ENCODE data around the gene RGS3.
A peak's percentile ranks its signal among the peaks of the same experiment; 100 is the strongest.
"Not testable (repeated sequence)": the region's sequence is repeated elsewhere in the genome, so short reads cannot be mapped to it uniquely, and the experiment has no call there.

Gene RGS3

GRCh38 chr9:113548221-113549041 is 84.9 kb downstream of the RGS3 start:
- DNase-seq (ENCODE audit: low spot score) = no peak

- DNase-seq (ENCODE audit: low spot score) = not testable (repeated sequence)
These were observed 86.4 kb downstream of the RGS3 start for GRCh38 chr9:113549892-113550291.

DNA sequence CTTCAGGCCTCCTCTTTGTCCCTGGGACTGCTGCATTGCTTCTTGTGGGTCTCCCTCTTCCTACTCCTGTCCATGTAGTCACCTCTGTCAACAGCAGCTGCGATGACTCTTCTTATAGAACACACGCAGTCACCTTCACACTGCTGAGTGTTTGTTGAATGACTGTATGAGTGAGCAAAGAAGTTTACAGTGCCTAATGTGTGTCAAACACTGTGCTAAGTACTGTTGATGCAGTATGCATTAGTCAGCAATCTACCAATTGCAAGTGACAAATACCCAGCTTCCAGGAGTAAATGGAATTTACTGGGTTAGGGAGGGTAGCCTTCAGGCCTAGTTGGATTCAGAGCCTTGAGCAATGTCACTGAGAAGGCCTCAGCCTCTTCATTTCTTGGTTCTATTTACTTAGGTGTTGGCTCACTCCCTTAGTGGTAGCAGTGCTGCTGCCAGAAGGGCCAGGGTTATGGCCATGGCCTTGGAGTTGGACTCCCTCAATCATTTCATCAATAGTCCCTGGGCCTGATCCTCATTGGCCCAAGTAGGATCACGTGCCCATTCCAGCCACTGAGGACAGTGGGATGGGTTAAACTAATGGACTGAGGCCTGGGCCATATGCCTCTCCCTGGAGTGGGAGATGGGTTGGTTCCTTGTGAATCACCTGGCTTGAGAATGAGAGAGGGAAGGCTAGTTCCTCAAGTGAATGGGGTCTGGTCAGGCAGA is 93.5 kb downstream of the RGS3 start:
- no peak for DNase-seq (ENCODE audit: low spot score)

DNA sequence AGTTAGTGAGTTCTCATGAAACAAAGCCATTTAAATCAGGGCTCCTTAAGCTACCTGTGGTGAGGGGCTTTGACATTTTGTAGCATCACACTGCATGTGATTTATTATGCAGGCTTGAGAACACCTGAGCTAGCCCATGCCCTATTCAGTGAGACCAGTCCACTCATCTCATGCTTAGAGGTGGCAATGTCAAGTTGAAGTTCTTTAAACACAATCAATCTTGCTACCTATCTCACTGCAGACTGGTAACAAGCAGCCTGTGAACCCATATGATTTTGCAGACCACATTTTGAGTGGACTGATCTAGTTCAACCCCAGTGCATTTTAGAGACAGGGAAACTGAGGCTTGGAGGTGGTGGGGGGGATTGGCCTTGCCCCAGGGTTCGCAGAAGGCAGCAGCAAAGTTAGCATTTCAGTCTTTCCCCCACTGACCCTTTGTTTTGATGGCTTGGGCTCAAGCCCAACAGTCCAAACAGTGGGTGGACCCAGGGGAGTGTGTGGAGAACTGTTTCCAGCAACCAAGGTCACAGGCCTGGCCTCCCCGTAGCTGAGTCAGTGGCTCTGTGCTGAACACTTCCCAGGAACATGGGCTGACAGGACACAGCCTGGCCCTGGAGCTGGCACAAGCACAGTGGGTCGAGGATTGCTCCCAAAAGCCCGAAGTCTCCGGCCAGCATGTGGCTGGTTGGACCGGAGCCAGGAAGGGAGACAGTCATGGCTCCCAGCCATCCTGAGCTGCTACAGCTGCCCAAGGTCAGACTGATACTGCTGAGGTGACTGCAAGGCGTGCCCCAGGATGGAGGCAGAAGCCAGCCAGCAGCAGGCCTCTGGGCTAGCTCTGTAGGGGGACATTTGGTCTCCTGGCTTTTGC is 95.3 kb downstream of the RGS3 start:
- no peak for DNase-seq (ENCODE audit: low spot score)

GRCh38 chr9:113559834-113560800 is 96.6 kb downstream of the RGS3 start:
- no peak for DNase-seq (ENCODE audit: low spot score)

DNA sequence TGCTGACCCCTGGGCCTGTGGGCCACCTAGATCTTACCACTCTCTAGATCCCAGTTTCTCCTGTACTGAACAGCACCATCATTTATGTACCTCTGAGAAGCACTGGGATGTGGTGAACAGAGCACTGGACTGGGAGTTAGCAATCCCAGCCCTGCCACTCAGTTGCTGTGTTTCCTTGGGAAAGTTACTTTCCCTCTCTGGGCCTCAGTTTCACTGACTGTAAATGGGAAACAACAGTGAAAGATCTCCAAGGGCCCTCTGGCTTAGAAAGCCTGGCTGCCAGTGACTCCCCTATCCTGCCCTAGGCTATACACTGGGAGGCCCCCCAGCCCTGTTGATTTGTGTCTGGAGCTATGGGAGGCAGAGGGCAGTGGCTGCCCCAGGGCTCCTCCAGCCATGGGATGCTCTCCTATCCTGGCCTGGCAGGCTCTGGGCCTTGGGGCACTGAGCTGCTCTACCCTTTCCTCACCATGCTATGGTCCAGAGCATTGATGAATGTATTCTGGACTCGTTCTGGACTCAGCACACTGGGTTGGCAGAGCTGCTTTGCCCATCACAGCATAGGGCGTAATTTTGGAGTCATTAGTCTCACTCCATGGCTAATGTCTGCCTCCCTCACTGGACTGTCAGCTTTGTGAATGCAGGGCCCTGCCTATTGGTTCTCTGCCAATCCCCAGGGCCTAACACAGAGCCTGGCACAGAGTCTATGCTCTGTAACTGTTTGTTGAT is 99.3 kb downstream of the RGS3 start:
- DNase-seq (ENCODE audit: low spot score) = no peak

GRCh38 chr9:113563826-113564497 is 100.4 kb downstream of the RGS3 start:
- DNase-seq (ENCODE audit: low spot score) = no peak

- no peak for DNase-seq (ENCODE audit: low spot score)
These were observed 101.1 kb downstream of the RGS3 start for GRCh38 chr9:113564498-113565237.

- DNase-seq (ENCODE audit: low spot score) = no peak
These were observed 102.6 kb downstream of the RGS3 start for GRCh38 chr9:113566016-113566711.

GRCh38 chr9:113566712-113567071 is 103.2 kb downstream of the RGS3 start:
- no peak for DNase-seq (ENCODE audit: low spot score)

GRCh38 chr9:113567361-113568080 is 104.0 kb downstream of the RGS3 start:
- DNase-seq (ENCODE audit: low spot score) = no peak

DNA sequence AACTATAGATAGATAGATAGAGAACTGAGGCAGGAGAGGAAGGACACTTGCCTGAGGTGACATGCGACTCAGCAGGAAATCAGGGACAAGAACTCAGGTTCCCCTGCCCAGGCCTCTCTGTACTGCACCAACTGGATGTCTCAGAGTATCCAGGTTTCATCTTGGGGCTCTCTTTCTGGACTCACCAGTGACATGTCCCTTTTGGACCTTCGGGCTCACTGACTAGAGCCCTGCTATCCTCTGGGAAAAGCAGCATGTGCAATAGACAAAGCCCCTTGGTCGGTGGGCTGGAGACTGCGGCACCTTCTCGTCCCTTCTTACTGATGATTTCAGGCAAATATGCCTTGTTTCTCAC is 104.5 kb downstream of the RGS3 start:
- DNase-seq (ENCODE audit: low spot score) = no peak

GRCh38 chr9:113568571-113569321 is 105.2 kb downstream of the RGS3 start:
- DNase-seq (ENCODE audit: low spot score) = peak; percentile 62

DNA sequence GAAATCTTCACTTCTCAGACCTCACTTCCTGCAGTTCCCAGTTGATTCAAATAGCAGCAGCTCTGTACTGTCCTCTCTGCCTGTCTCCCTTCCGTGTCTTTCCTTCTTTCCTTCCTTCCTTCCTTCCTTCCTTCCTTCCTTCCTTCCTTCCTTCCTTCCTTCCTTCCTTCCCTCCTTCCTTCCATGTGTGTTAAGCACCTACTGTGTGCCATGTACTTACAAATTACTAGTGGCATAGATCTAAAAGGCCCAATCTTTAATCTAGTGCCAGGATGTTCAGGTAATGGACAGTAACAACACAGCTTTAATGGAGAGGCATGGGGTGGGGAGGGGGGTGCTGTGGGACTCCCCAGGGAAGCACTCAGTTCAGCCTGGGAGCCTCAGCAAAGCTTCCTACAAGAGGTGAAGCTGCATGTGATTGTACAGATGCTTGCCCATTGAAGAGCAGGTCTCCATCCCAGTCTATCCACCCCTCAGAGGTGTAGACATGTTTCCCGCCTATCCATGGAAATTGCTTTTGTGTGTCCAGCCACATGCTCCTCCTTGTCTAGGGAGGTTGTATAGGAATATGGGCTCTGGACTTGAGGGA is 106.0 kb downstream of the RGS3 start:
- no peak for DNase-seq (ENCODE audit: low spot score)

DNA sequence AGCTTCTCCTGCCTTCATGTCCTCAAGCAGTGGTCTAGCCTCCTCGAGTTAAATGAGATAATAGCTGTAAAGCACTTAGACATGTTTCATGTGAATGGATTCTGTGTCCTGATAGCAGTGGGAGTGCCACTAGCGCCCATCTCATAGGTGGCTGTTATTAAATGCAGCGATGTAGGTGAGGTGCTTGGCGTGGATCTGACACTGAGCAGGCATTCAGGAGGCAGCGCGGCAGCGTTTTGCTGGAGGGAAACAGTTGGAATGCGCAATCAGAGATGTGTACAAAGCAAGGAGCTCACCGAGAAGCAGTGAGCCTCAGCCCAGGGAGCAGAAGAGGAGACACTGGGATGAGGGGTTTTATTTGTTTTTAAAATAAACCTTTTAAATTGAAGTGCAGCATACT is 106.6 kb downstream of the RGS3 start:
- no peak for DNase-seq (ENCODE audit: low spot score)

DNA sequence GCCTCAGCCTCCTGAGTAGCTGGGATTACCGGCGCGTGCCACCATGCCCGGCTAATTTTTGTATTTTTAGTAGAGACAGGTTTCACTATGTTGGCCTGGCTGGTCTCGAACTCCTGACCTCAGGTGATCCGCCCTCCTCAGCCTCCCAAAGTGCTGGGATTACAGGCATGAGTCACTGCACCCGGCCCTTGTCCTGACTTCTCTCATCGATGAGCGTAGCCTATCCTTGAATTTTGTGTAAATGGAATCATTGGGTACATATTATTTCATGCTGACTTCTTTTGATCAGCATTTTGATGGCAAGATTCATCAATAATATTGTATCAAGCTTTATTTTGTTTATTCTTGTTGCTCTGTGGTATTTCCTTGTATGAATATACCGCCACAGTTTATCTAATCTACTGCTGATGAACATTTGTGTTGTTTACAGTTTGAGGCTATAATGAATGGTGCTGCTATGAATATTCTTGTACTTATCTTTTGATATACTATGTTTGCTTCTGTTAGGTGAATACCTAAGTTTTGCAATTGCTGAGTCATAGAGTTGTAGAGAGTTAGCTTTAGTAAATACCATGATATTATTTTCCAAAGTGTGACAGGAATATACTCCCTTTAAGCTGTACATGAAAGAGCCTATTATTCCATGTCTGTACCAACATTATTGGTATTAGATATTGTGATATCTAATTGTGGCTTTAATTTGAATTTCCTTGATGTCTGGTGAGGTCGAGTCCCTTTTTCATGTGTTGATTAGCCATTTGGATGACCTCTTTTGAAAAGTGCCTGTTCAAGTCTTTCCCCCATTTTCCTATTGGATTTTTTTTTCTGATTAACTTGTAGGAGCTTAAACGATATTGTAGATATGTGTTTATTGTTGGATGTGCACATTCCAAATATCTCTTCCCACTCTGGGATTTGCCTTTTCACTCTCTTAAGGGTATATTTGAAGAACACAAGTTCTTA is 107.5 kb downstream of the RGS3 start:
- no peak for DNase-seq (ENCODE audit: low spot score)
